Prostate gland (tissue), 2 donors: Measurements from ENCODE around the gene GABBR2.

Experiments
- POLR2AphosphoS5 ChIP-seq: sonication (generic); formaldehyde crosslinking; IDR thresholded peaks from one replicate; pipeline ENCODE4 v1.6.1; 2017; ENCODE audit warnings: antibody characterized with exemption
- TF ChIP-seq, protein P1 (sequence below), 4 experiments: fragments of 200-600 bp in 2 of 4; fragments of 450-650 bp in 2 of 4; sonication (generic) in 2 of 4; IDR thresholded peaks; 1 replicate in 3 of 4; 2 replicates in 1 of 4; pipeline ENCODE4 v1.5.1; 2016 to 2019; ENCODE audit warnings: antibody characterized with exemption in 4 of 4, mild to moderate bottlenecking in 2 of 4, moderate library complexity in 2 of 4

DNA sequence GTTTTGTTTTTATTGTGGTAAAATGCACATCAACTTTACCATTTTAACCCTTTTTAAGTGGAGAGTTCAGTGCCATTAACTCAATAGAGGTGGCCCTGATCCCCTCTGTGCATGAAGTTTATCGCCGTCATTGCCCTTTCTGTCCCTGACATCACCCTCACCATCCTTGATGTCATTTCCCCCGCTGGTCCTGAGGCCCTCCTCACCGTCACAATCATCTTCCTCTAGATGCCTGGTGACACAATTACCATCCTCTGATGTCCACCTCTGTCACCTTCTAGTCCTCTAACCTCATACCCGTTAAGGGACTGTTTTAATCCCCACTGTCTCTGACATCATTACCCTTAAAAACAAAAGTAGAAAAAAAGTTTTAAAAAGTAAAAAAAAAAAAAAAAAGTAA, 340.8 kb downstream of the GABBR2 start:
- TF ChIP-seq, protein P1, sequence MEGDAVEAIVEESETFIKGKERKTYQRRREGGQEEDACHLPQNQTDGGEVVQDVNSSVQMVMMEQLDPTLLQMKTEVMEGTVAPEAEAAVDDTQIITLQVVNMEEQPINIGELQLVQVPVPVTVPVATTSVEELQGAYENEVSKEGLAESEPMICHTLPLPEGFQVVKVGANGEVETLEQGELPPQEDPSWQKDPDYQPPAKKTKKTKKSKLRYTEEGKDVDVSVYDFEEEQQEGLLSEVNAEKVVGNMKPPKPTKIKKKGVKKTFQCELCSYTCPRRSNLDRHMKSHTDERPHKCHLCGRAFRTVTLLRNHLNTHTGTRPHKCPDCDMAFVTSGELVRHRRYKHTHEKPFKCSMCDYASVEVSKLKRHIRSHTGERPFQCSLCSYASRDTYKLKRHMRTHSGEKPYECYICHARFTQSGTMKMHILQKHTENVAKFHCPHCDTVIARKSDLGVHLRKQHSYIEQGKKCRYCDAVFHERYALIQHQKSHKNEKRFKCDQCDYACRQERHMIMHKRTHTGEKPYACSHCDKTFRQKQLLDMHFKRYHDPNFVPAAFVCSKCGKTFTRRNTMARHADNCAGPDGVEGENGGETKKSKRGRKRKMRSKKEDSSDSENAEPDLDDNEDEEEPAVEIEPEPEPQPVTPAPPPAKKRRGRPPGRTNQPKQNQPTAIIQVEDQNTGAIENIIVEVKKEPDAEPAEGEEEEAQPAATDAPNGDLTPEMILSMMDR (IDR thresholded peaks at IDR 0.05), result no peak
- TF ChIP-seq POLR2AphosphoS5, result no peak
